ENCODE results near the gene ZEB2. TPM values are rescaled to one million over a fixed set of nuclear protein-coding genes. Genes with fewer than 3 reads are reported as not detected.

Gene ZEB2
- total and polyA plus RNA-seq, 5 donors from 2014 or later, result 0.23 to 18.1 (median 0.41) TPM; not detected in 1

GRCh38 chr2:144348846-144349245 is 171.1 kb downstream of the ZEB2 start:
- H3K4me1 Mint-ChIP-seq, result no peaks in the 10 kb centered on the region
- no peaks in the 10 kb centered on the region for H3K36me3 ChIP-seq (ENCODE audit: control insufficient read depth, insufficient read depth, low read length)
- DNase-seq, result no peak
- H3K27ac Mint-ChIP-seq, result no peak overlapping the region
- no peak overlapping the region for H3K27ac ChIP-seq (ENCODE audit: insufficient read depth, low read length, poor library complexity, severe bottlenecking)
- H3K27me3 ChIP-seq (ENCODE audit: control insufficient read depth, insufficient read depth, low read length), result peaks cover 5% of the 10 kb centered on the region
- H3K36me3 Mint-ChIP-seq, result no peaks in the 10 kb centered on the region
- no peaks in the 10 kb centered on the region for H3K9me3 ChIP-seq (ENCODE audit: control insufficient read depth in 2 of 2, low read length in 2 of 2)
- H3K9me3 Mint-ChIP-seq, result peaks cover 0 to 2% (median 0%) of the 10 kb centered on the region in 7 donors
- no peak overlapping the region for H3K4me3 Mint-ChIP-seq
- no peak for ATAC-seq (ENCODE audit: low read depth in 2 of 2)
- H3K4me3 ChIP-seq (ENCODE audit: low read depth, low read length), result no peak overlapping the region
- H3K27me3 Mint-ChIP-seq, result peaks cover 5% of the 10 kb centered on the region
- H3K4me1 ChIP-seq (ENCODE audit: control insufficient read depth, insufficient read depth, low read length, poor library complexity, severe bottlenecking), result no peaks in the 10 kb centered on the region

DNA sequence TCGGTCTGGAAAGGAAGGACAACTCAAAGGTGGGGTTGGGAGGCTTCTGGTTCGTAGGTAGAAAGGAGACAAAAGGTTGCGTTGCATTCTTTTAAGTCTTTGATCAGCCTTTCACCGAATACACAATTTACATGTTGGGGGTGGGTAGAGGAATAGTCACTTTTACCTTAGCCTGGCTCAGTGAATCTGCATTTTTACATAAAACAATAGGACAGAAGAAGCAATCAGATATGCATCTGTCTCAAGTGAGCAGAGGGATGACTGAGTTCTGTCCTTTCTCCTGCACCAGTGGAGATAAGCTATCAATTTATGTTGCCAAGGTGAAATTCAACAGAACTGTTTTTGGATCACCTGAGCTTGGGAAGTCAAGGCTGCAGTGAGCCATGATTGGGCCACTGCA is 173.7 kb downstream of the ZEB2 start:
- no peaks in the 10 kb centered on the region for H3K4me1 Mint-ChIP-seq
- Histone ChIP-seq H3K36me3 (ENCODE audit: control insufficient read depth, insufficient read depth, low read length) (no peaks in the 10 kb centered on the region), H3K4me1 (ENCODE audit: control insufficient read depth, insufficient read depth, low read length, poor library complexity, severe bottlenecking) (no peaks in the 10 kb centered on the region), H3K27me3 (ENCODE audit: control insufficient read depth, insufficient read depth, low read length) (peaks cover 5% of the 10 kb centered on the region), H3K4me3 (ENCODE audit: low read depth, low read length) (no peak overlapping the region), H3K9me3 (ENCODE audit: control insufficient read depth in 2 of 2, low read length in 2 of 2) (no peaks in the 10 kb centered on the region), H3K27ac (ENCODE audit: insufficient read depth, low read length, poor library complexity, severe bottlenecking) (no peak overlapping the region)
- H3K9me3 Mint-ChIP-seq, result peaks cover 0 to 2% (median 0%) of the 10 kb centered on the region in 7 donors
- no peaks in the 10 kb centered on the region for H3K36me3 Mint-ChIP-seq
- no peak for ATAC-seq (ENCODE audit: low read depth in 2 of 2)
- H3K27me3 Mint-ChIP-seq, result peaks cover 5% of the 10 kb centered on the region
- no peak overlapping the region for H3K27ac Mint-ChIP-seq
- no peak for DNase-seq
- no peak overlapping the region for H3K4me3 Mint-ChIP-seq

DNA sequence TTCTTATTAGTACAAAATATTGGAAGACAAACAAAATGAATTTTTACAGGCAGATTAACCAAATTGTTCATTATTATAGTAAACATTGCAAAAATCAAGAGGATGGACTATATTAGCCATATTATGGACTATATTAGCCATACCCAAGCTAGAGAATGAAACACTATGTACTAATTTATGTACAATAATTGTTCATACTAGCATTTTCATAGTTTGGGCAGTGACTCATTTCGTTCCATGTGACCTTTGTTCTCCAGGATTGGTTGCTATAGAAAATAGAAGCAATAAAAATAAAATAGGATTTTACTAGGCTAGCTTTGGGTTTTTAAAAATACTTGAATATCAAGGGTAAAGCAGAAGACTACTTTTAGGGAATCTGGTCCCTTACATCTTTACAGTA is 176.8 kb downstream of the ZEB2 start:
- Mint-ChIP-seq H3K27me3 (no peaks in the 10 kb centered on the region), H3K4me1 (no peaks in the 10 kb centered on the region), H3K9me3 (no peaks in the 10 kb centered on the region), H3K36me3 (no peaks in the 10 kb centered on the region), H3K27ac (no peak overlapping the region), H3K4me3 (no peak overlapping the region)
- DNase-seq (no peak), ATAC-seq (ENCODE audit: low read depth in 2 of 2) (no peak)
- H3K4me1 ChIP-seq (ENCODE audit: control insufficient read depth, insufficient read depth, low read length, poor library complexity, severe bottlenecking), result no peaks in the 10 kb centered on the region
- H3K9me3 ChIP-seq (ENCODE audit: control insufficient read depth in 2 of 2, low read length in 2 of 2), result no peaks in the 10 kb centered on the region
- H3K27ac ChIP-seq (ENCODE audit: insufficient read depth, low read length, poor library complexity, severe bottlenecking), result no peak overlapping the region
- H3K36me3 ChIP-seq (ENCODE audit: control insufficient read depth, insufficient read depth, low read length), result no peaks in the 10 kb centered on the region
- H3K4me3 ChIP-seq (ENCODE audit: low read depth, low read length), result no peak overlapping the region
- H3K27me3 ChIP-seq (ENCODE audit: control insufficient read depth, insufficient read depth, low read length), result no peaks in the 10 kb centered on the region

- Histone ChIP-seq H3K4me3 (ENCODE audit: low read depth, low read length) (no peak overlapping the region), H3K36me3 (ENCODE audit: control insufficient read depth, insufficient read depth, low read length) (no peaks in the 10 kb centered on the region), H3K27ac (ENCODE audit: insufficient read depth, low read length, poor library complexity, severe bottlenecking) (no peak overlapping the region), H3K4me1 (ENCODE audit: control insufficient read depth, insufficient read depth, low read length, poor library complexity, severe bottlenecking) (no peaks in the 10 kb centered on the region), H3K27me3 (ENCODE audit: control insufficient read depth, insufficient read depth, low read length) (no peaks in the 10 kb centered on the region), H3K9me3 (ENCODE audit: control insufficient read depth in 2 of 2, low read length in 2 of 2) (no peaks in the 10 kb centered on the region)
- H3K4me1 Mint-ChIP-seq, result no peaks in the 10 kb centered on the region
- no peaks in the 10 kb centered on the region for H3K36me3 Mint-ChIP-seq
- H3K9me3 Mint-ChIP-seq, result no peaks in the 10 kb centered on the region
- H3K27ac Mint-ChIP-seq, result no peak overlapping the region
- no peak overlapping the region for H3K4me3 Mint-ChIP-seq
- ATAC-seq (ENCODE audit: low read depth in 2 of 2), result no peak
- no peak for DNase-seq
- peaks cover 4% of the 10 kb centered on the region for H3K27me3 Mint-ChIP-seq
Observed at GRCh38 chr2:144341538-144341937, 178.4 kb downstream of the ZEB2 start.

DNA sequence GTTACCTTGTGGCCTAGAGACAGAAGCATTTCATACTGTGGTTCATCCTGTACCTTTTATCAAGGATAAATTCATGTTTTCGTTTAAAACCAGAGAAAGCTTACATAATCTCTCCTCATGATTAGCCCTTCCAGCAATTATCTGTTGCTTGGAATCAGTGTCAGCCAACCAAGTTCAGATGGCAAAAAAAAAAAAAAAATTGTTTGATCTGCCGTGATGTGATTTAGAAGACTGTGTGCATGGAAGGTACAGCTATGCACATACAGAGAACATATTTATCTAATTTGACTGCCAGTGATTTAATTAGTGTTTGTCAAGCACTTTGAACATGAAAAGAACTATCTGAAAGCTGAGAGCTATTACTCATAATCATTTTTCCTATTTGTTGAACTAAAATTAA is 180.9 kb downstream of the ZEB2 start:
- no peak overlapping the region for H3K27ac Mint-ChIP-seq
- Histone ChIP-seq H3K27ac (ENCODE audit: insufficient read depth, low read length, poor library complexity, severe bottlenecking) (no peak overlapping the region), H3K36me3 (ENCODE audit: control insufficient read depth, insufficient read depth, low read length) (no peaks in the 10 kb centered on the region), H3K27me3 (ENCODE audit: control insufficient read depth, insufficient read depth, low read length) (no peaks in the 10 kb centered on the region), H3K4me3 (ENCODE audit: low read depth, low read length) (no peak overlapping the region), H3K9me3 (ENCODE audit: control insufficient read depth in 2 of 2, low read length in 2 of 2) (no peaks in the 10 kb centered on the region), H3K4me1 (ENCODE audit: control insufficient read depth, insufficient read depth, low read length, poor library complexity, severe bottlenecking) (no peaks in the 10 kb centered on the region)
- no peak for DNase-seq
- H3K36me3 Mint-ChIP-seq, result no peaks in the 10 kb centered on the region
- H3K4me1 Mint-ChIP-seq, result no peaks in the 10 kb centered on the region
- peaks cover 4% of the 10 kb centered on the region for H3K27me3 Mint-ChIP-seq
- no peaks in the 10 kb centered on the region for H3K9me3 Mint-ChIP-seq
- H3K4me3 Mint-ChIP-seq, result no peak overlapping the region
- no peak for ATAC-seq (ENCODE audit: low read depth in 2 of 2)

DNA sequence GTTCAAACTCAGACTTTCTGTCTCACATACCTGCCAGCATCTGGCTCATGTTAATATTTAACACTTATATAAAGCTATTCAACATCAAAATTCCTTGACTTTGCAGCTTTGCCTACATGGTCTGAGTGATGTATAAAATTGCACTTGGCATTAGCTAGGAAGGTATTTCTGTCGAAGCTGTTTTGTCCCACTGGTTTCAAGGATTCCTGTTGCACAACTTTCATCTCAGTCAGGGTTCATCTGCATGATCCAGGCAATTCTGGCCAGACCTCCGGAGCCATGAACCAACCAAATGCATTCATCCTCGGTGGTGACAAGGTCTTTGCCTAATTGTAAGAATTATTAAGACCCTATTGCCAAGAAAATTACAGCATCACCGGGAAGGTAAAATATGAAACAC is 185.4 kb downstream of the ZEB2 start:
- ATAC-seq (ENCODE audit: low read depth in 2 of 2), result no peak
- H3K4me3 ChIP-seq (ENCODE audit: low read depth, low read length), result no peak overlapping the region
- no peak overlapping the region for H3K27ac ChIP-seq (ENCODE audit: insufficient read depth, low read length, poor library complexity, severe bottlenecking)
- H3K4me1 ChIP-seq (ENCODE audit: control insufficient read depth, insufficient read depth, low read length, poor library complexity, severe bottlenecking), result peaks cover 15% of the 10 kb centered on the region
- Mint-ChIP-seq H3K36me3 (no peaks in the 10 kb centered on the region), H3K27me3 (peaks cover 8% of the 10 kb centered on the region), H3K4me3 (peak overlapping the region in 1 of 4 donors; percentile 2), H3K4me1 (peaks cover 0 to 27% (median 14%) of the 10 kb centered on the region in 4 donors), H3K27ac (no peak overlapping the region), H3K9me3 (no peaks in the 10 kb centered on the region)
- no peaks in the 10 kb centered on the region for H3K27me3 ChIP-seq (ENCODE audit: control insufficient read depth, insufficient read depth, low read length)
- H3K9me3 ChIP-seq (ENCODE audit: control insufficient read depth in 2 of 2, low read length in 2 of 2), result no peaks in the 10 kb centered on the region
- no peak for DNase-seq
- no peaks in the 10 kb centered on the region for H3K36me3 ChIP-seq (ENCODE audit: control insufficient read depth, insufficient read depth, low read length)
